NCI-H2081 (cell line): ENCODE measurements around the gene SLC27A5.

ENCODE experiments used
- DNase-seq, 2 experiments: peaks; one replicate each; lab custom pipeline; 2025; lab: John Stamatoyannopoulos, UW

SLC27A5 gene, protein sequence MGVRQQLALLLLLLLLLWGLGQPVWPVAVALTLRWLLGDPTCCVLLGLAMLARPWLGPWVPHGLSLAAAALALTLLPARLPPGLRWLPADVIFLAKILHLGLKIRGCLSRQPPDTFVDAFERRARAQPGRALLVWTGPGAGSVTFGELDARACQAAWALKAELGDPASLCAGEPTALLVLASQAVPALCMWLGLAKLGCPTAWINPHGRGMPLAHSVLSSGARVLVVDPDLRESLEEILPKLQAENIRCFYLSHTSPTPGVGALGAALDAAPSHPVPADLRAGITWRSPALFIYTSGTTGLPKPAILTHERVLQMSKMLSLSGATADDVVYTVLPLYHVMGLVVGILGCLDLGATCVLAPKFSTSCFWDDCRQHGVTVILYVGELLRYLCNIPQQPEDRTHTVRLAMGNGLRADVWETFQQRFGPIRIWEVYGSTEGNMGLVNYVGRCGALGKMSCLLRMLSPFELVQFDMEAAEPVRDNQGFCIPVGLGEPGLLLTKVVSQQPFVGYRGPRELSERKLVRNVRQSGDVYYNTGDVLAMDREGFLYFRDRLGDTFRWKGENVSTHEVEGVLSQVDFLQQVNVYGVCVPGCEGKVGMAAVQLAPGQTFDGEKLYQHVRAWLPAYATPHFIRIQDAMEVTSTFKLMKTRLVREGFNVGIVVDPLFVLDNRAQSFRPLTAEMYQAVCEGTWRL

DNA sequence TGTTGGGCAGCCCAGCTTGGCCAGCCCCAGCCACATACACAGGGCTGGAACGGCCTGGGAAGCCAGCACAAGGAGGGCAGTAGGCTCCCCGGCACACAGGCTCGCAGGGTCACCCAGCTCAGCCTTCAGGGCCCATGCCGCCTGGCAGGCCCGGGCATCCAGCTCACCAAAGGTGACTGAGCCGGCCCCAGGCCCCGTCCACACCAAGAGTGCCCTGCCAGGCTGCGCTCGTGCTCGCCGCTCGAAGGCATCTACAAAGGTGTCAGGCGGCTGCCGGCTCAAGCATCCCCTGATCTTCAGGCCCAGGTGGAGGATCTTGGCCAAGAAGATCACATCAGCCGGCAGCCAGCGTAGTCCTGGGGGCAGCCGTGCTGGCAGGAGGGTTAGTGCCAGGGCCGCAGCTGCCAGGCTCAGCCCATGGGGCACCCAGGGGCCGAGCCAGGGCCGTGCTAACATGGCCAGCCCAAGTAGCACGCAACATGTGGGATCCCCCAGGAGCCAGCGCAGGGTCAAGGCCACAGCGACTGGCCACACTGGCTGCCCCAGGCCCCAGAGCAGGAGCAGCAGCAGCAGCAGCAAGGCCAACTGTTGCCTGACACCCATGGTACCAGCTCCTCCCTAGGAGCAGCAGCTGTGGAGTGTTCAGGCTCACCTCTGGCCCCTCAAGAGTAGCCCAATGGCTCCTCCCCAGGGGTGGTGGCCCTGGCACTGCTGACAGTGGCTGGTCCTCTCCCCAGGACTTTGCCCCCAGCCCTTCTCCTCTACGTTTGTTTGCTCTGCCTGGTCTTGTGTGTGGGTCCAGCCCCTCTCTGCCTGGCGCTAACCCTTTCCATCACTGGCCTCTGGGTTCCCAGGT, at the start of gene SLC27A5:
SLC27A5 (minus strand) TSS at position 640 of the 856 bp plus-strand sequence; CDS start at position 603, 37 bp downstream.
- DNase-seq = no peak

DNA sequence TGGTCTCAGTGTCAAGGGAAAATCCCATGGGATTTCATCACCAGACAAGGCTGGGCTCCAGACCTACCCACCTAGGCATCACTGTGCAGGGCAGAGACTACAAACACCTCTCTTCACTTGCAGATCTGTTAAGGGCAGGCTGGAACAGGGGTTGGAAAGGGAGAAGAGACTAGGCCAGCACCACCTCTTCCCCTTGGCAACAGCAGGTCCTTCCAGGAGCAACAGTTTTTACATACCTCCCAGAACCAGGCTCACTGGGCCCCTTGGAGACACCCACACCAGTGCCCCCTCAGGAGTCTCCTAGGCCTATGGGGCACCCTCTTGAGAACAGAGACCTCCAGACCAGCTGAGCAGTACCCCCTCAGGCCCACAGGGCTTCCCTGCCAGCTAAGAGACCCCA, 49.1 kb upstream of the SLC27A5 start:
- DNase-seq = no peak

DNA sequence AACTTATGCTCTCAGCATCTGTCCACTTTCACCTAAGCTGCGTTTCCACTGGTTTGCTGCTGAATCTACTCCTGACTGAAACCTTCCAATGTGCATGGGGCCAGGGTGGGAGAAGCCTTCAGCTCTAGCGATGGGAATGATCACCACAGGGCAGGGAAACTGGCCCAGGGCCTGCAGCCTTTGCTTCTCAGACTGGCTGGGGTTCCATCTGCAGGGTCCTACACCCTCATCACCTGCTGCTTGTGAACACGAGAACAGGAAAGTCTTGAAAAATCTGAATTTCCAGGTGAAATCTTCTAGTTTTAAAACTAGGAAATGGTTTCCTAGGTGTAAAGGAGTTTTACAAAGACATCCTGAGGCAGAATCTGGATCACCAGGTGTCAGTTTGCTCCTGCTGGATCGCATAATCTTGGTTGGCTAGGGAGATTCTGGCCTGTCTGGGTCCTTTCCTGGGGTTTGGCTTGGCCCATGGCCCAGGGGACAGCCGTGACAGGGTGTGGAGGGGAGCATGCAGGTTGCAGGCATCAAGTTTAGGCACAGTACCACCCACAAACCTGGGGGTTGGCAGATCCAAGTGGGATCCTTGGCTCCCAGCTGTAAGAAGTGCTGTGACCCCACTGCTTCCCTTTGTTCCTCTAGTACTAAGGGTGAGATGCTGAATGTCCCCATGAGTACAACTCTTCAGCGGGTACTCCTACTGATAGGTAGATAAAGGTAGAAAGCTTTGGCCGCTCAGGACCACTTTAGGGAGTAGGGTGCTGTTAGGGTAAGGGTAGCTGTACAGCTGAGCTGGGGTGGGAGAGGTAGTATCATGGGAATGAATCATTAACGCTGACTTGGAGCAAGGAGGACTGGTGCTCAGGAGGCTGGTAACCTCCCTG, 48.5 kb upstream of the SLC27A5 start:
- DNase-seq = no peak

DNA sequence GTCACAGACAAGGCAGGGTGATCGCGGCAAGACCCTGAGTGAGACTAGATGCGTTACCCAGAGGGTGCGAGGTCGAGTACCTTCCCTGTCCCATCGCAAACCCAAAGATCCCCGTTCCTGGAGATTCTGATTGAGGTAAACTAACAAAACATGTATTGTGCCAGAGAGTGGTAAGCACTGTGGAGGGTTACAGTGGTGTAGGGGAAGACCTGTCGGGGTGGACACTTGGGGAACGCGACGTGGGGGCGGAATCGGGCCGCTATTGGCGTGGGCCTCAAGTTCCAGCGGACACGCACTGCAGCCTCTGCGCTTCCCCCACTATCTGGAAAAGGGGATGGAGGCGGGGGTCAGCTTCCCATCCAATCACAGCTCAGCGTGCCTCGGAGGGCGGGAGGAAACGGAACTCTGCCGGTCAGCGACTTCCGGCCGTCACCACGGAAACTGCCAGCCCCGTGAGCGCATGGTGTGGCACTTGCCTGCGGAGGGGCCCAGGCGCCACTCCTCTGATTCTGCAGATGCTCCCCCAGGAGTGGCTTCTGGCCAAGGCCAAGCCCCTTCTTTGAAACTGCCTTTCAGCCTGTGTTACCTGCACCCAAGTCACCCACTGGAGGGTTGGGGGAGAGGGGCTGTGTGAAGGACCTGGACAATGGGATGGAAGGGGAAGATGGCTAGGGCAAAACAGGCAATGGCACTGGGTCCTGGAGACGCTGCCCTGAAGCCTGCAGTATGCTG, 47.6 kb upstream of the SLC27A5 start:
- DNase-seq = no peak

DNA sequence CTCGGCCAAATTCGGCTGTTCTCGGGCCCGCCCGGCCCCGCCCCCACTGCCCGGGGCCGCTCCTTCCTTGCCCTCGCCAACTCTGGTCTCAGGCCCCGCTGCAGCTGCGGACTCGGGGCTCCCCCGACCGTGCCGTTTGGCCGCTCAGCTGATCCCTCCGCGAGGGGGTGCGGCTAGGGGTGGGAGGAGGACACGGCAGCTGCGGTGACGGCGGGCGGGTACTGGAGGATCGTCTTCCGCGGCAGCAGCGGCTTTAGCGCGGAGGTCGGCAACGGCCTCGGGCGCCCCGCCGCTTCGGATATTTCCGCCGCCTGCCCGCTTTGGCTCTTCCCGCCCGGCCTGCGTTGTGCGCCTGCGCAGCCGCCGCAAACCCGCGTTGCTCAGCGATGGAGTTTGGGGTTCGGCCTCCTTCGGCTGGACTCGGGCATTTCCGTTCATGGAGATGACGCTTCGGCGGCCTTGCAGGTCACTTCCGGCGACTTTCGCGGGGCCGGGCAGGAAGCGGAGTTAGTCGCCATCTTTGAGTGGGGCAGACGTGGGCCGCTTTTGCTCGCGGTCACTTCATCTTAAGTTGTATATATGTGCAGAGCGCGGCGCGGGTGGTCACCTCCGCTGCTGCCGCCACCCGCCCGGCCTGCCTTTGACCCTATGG, 47.0 kb upstream of the SLC27A5 start:
- no peak for DNase-seq

DNA sequence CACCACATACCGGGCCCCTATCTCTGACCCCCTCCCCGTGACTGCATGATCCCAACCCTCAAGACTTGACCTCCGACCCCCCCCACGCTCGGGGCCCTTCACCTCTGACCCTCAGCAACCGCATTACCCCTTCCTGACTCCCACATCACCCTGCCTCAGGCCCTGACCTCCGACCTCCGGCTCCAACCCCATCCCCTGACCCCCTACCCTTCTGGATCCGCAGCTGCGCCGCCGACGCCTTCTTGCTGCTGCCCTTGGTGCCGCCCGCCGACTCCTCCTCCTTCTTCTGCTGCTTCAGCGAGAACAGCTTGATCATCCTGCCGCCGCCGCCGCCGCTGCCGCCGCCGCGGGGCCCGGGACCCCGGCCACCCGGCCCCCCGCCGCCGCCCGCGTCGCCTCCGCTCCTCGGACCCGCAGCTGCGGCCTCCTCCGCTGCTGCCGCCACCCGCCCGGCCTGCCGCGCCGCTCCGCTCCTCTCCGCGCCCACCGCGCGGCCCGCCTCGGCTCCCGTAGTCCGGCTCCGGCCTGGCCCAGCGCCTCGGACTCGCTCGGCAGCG, 46.4 kb upstream of the SLC27A5 start, which contains the start of gene UBE2M:
UBE2M (minus strand) TSS at position 546 of the 557 bp plus-strand sequence; CDS start at position 316, 230 bp downstream.
- no peak for DNase-seq

DNA sequence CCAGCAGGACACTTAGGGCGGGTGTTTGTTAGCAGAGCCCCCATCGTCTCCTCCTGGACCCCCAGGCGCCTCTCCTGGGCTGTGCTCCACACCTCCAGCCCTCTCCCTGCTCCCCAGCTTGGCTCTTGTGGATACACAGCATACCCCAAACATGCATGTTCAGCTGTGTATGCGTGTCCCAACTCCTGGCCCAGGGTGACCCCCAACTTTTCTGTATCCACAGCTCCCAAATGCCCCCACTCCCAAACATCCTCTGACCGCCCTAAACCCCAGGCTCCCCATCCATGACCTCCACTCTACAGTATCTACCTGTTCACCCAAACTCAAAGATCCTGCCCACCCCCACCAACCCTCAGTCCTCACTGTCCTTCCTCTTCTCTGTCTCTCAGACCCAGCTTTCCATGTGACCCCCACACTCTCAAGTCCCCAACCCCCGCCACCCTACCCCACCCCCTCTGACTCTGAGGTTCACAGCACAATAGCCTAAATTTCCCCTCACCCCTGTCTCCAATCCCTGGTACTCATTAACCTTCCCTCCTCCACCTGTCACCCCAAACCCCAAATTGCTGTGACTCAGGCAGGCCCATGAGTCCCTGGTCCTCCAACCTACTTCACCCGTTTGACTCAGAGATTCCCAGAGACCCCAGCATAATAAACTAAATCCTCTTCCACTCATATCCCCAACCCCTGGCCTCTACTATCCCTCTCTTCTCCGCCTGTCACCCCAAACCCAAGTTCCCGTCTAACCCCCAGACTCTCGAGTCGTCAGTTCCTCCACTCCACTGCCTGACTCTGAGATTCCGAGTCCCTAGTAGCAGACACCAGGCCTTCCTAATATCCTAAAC, 45.7 kb upstream of the SLC27A5 start:
- DNase-seq = no peak

DNA sequence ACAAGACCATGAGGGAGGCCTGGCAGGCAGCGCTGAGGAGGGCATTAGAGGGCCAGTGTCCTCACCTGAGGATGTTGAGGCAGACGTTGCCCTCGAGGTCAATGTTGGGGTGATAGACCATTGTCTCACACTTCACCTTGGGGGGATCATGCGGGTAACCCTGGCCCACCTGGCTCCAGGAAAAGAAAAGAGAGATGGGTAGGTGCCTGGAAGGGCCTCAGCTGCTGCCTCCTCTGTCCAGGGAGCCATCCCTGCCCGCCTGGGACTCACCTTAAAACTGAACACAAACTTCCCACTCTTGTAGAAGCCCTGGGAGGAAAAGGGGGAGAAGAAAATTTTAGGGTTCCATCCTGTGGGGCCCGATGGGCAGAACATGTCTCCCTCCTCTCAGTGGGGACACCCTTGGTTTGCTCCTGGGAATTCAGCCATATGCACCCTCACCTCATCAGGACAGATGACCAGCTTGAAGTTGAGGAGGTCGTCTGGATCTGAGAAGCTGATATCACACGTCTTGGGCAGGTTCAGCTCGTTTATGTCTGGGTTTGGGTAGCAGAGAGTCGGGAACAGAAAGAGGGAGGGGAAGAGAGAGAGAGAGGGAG, 44.9 kb upstream of the SLC27A5 start:
- no peak for DNase-seq

DNA sequence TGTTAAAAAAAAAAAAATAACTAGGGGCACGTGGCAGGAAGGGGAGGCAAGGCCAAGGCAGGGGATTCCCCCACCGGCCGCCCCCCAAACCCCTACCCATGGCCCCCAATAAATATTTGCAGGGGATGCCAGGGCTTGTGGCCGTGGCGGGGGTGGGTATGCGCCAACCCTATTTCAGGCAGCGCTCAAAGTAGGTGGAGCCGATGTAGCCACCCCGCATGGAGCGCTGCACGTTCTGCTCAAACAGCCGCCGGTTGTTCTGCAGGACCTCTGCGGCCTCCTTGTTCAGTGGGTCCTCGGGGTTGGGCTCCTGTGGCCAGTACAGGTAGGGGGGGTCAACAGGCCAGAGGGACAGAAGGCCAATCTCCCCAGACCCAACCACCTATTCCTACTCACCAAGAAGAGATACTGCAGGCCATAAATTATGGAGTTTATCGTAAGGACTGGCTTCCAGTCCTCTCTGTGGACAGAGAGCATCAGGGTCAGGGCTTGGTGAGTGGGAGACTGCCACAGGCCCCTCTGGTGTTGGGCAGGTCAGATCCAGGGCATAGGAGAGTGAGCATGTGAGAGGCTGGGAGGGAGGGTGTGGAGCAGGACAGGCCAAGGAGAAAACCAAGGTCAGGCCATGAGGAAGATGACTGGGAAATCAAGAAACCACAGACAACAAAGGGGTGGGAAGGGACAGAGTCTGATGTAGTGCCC, 44.3 kb upstream of the SLC27A5 start:
- no peak for DNase-seq

DNA sequence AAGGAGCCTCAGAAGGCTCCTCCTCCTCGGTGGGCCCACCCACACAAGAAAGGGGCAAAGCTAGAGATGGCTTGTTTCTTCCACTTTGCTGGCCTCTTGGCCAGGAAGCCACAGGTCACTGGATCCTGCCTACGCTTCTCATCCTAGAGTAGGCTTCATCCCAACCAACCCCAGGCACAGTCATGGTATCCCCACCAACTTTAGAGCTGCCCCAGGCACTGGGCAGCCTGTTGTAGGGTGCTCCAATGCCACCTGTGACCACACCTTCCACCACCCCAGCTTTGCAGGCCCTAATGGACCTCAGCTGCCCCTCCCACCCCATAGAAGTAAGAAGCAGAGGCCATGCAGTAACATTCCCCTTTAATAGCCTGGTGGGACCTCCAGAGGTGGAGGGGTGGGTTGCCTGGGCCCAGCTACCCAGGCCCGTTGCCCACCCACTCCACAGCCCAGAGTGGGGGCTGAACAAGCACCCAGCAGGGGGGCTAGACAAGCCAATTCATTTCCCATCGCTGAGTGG, 43.6 kb upstream of the SLC27A5 start:
- no peak for DNase-seq

DNA sequence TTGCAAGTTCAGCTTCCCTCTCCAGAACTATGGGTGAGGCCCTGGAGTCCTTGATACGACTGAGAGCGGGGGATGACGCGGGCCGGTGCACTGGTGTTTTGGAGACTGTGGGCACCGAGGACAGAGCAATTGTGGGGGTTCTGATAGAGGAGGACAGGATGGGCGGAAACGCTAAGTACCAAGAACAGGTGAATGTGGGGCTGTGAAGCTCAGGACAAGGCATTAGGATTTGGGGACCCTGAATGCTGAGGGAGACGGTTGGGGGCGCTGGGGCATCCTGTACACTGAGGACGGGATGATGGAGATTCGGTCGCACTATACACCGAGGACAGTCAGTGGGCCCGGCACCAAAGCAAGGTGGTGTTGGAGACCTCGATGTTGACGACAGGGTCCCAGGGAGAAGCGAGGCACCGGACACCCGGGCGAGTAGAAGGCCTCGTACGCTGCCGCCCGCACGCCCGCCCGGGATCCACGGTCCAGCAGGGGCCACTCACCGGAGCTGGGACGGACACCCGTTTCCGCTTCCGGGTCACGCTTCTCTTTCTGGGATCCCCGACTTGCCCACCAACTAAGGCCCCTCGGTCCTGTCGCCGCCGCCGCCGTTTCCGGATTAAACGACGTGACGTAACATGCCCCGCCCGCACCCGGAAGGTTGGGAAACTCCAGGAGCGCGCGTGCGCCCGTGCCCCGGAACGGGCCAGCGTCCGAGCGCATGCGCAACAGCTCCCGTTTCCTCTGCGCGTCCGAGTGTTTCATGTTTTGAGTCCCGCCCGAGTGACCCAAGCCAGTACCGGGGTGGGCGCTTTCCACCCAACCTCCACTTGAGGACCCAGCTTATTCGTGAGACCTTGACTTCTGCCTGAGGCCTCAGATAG, 42.9 kb upstream of the SLC27A5 start, which contains the start of gene CHMP2A:
CHMP2A (minus strand) TSS at position 612 of the 875 bp plus-strand sequence. CDS start 893 bp downstream, outside the sequence.
- no peak for DNase-seq

DNA sequence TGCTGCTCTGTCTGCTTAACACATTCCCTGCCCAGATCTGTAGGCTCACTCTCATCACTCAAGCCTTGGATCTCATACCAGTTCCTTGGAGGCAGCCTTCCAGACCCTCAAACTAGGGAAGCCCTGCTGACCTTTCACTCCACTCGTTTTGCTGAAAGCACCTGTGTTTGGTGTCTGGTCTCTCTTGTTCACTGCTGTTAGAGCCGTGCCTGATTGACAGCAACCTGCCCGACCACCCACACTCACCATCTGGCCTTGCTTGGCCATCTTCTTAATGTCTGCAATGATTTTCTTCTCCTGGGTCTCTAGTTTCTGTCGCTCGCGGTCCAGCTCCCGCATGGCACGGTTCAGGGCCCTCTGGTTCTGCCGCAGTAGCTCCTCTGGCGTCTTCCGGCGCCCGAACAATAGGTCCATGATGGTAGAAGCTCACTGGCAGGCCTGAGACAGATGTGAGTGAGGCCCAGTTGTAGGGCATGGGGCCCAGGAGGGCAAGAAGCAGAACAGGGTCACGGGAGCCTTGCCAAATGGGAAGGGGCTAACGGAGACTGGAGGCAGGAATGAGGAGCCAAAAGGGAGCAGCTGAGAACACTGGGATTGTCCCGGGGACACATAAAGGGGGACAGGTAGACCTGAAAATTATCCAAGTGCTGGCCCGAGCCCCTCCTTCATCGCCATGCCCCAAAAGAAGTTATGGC, 42.2 kb upstream of the SLC27A5 start:
- no peak for DNase-seq

DNA sequence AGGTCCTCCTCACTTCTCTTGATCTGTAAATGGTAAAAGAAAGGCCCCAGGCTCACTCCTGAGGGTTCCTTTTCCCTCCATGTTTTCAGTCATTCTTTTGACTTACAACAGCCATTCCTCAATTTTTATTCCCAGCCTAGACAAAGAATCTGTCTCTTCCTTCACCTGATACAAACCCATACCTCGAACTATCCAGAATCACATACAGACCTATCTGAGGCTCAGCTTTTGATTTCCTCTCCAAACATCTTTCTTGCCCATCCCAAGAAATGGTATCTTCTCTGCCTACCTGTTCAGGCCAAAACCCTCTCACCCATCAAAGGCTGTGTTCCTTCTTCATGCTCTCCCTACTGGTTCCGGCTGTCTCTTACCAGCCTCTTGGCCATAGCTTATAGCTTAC, 40.9 kb upstream of the SLC27A5 start:
- no peak for DNase-seq

DNA sequence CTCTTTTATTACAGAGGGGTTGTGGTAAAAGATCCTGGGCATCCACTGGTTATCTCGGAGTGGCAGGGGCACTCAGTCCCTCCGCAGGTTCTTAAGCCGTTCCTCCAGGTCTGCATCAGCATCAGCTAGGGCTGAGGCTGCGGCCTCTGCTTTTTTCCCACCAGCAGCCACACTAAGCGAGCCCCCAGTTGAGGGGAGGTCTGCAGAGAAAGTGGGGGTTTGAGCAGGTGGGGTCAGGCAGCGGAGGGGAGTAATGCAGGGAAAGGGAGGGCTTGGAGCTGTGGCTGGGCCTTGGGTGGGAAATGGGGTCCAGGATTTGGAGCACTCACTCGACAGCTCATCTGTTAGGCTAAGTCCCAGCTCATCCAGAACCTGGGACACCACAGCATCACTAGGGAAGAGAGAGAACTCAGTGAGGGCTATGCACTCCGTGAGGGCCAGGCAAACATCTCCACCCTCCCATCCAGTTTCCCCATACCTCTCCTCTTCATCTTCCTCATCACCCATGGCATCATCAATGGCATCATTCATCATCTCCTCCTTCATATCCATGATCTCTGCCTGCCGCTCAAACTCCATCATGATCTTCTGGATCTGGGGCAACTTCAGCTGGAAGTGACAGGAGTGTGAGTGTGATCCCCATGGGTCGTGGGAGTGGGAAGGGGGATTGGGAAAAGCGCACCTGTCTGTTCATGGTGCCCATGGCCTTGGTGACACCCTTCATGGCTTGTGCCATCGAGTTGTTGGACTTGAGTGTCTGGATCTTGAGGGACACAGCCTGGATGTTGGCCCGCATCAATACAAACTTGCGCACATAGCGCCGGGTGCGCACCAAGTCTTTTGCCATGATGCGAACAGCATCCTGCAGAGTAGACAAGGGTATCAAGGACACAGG, 40.0 kb upstream of the SLC27A5 start:
- DNase-seq = no peak

DNA sequence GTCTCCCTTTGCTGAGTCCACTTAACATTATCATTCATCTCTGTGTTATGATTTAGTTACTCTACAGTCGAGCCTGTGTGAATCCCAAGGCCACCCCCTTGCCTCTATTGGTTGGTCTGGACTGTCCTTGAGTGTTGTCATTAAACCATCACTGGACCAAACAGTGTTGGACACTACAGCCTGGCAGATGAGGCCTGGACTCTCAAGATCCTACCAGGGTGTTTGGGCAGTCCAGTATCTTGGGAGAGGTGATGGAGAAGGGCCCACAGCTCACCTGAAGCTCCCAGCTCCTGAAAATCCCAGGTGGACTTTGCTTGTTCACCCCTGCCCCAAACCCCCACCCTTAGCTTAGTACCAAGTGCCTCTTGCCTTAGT, 39.3 kb upstream of the SLC27A5 start:
- DNase-seq = no peak
